Left hindlimb (tissue), 1 donor: ENCODE results near the gene BAZ1A.

ENCODE experiments used
- DNase-seq: peaks from one replicate; pipeline ENCODE4 v3.0.0-alpha.2; 2018

Gene BAZ1A, protein sequence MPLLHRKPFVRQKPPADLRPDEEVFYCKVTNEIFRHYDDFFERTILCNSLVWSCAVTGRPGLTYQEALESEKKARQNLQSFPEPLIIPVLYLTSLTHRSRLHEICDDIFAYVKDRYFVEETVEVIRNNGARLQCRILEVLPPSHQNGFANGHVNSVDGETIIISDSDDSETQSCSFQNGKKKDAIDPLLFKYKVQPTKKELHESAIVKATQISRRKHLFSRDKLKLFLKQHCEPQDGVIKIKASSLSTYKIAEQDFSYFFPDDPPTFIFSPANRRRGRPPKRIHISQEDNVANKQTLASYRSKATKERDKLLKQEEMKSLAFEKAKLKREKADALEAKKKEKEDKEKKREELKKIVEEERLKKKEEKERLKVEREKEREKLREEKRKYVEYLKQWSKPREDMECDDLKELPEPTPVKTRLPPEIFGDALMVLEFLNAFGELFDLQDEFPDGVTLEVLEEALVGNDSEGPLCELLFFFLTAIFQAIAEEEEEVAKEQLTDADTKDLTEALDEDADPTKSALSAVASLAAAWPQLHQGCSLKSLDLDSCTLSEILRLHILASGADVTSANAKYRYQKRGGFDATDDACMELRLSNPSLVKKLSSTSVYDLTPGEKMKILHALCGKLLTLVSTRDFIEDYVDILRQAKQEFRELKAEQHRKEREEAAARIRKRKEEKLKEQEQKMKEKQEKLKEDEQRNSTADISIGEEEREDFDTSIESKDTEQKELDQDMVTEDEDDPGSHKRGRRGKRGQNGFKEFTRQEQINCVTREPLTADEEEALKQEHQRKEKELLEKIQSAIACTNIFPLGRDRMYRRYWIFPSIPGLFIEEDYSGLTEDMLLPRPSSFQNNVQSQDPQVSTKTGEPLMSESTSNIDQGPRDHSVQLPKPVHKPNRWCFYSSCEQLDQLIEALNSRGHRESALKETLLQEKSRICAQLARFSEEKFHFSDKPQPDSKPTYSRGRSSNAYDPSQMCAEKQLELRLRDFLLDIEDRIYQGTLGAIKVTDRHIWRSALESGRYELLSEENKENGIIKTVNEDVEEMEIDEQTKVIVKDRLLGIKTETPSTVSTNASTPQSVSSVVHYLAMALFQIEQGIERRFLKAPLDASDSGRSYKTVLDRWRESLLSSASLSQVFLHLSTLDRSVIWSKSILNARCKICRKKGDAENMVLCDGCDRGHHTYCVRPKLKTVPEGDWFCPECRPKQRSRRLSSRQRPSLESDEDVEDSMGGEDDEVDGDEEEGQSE (N-terminal part only)

DNA sequence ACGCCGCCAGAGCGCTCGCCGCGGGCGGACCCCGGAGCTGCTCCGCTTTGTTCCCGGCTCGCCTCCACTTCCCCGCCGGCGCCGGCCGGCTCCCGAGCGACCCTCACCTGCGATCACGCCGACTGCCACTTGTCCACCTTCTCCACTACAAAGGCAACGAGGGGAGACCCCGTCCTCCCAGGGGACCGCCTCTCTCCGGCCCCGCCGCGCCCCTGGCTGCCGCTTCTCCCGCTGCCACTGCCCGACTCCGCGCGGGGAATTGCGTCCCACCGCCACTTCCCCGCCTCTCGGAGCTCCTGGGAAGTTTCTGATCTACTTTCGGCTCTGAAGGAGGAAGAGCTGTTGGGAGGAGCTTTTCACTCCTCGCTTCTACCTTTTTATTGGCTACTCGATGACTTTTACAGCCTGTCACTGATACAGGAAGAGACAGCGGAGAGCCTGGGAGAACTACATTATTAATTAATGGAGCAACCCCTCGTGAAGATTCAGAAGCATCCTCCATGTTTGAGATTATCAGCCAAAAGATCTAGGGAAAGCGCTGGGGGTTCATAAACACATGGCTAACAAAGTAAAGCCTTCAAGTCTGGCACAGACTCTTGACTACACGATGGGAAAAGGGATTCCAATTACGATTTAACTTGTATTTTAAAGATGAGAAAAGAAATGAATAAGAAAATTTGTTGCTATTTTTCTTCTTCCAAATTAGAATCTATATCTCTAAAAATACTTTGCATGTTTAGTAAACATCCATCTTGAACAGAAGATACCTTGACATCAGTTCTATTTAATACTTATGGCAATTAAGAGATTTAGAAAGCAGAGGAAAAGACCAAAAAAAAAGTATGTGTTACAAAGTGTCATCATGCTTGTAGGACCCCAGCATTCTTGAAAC lies at the start of gene BAZ1A:
TSS of gene BAZ1A (minus strand) at position 330 of the 892 bp plus-strand sequence. CDS start 756 bp downstream, outside the sequence.
- peak; percentile 75 for DNase-seq

DNA sequence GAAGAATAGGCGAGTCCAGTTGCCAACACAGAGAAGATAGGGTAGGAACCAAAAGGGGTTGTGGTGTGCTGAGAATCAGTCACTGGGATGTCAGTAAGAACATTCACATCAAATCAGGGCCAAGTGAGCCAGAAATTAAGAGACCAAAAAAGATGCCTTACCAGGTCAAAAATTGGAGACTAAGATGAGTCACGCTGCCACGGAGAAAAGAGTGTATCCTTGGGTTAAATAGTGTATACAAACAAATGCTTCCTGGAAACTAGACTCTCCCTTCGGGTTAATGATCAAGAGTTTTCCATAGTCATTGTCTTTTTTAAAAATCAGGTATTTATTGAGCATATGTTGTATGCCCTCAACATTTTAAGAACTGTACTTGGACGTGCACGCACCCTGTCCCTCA lies 45.2 kb upstream of the BAZ1A start:
- no peak for DNase-seq

DNA sequence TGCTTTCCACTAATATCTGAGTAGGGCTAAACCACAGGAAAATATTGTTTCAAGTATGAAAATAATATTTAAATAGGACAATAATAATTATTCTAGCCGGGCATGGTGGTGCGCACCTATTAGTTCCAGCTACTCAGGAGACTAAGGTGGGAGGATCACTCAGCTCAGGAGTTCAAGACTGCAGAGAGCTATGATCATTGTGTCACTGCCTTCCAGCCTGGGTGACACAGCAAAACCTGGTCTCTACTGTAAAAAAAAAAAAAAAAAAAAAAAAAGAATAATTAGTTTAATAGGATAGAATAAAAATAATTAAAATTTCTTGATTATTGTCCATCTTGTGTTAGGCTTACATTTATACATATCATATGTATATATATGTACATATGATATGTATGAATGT lies 38.5 kb upstream of the BAZ1A start:
- DNase-seq = no peak

DNA sequence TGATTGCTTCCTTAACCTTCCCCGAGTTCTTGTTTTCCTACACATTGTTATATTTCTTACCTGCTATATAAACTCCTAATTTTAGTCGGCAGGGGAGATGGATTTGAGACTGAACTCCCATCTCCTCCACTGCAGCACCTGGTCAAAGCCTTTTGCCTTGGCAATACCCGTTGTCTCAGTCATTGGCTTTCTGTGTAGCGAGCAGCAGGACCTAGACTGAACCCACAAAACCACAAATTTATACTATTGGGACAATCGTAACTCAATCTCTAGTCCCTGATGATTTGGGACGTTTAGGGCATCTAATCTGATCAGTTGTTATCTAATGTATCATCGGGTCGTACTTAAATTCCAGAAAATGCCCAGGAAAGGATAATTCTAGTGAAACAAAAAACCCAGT lies 37.8 kb upstream of the BAZ1A start:
- no peak for DNase-seq

DNA sequence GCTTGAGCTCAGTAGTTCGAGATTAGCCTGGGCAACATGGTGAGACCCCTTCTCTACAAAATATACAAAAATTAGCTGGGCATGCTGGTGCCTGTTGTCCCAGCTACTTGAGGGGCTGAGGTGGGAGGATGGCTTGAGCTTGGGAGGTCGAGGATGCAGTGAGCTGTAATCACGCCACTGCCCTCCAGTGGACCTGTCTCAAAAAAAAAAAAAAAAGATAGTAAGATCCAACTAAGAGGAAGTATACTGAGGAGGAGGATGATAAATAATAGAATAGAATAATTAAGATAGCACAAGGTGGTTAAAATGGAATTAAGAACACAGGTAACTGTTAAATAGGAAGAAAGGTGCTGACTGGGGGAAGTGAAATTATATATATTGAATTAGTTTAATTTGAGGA lies 37.0 kb upstream of the BAZ1A start:
- DNase-seq = no peak

DNA sequence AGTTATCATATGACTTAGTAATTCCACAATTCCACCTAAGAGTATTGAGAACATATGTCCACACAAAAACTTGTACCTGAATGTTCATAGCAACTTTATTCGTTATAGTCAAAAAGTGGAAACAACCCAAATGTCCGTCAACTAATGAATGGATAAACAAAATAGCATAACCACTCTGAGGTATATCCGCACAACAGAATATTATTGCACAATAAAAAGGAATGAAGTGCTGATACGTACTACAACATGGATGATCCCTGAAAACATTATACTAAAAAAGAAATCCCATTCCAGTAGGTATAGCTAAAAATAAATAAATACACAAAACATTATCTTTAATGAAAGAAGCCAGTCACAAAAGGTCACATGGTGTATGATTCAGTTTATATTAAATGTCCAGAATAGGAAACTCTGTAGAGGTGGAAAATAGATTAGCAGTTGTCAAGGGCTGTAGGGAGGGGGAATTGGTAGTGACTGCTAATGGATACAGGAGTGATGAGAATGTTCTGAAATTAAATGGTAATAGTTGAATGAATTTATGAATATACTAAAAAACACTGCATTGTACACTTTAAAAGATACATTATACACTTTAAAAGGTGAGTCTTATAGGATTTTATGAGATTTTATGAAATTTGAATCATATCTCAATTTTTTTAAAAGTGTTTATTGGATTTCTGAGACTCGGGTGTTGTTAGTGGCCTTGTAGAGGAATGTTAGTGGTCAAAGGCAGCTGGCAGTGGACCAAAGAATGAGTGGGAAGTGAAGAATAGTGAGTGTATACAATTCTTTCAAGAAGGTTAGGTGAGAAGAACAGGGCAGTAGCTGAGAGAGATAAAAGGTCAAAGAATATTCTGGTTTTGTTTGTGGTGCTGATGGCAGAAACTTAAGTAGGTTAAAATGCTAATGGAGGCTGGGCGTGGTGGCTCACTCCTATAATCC lies 36.3 kb upstream of the BAZ1A start:
- DNase-seq = no peak

DNA sequence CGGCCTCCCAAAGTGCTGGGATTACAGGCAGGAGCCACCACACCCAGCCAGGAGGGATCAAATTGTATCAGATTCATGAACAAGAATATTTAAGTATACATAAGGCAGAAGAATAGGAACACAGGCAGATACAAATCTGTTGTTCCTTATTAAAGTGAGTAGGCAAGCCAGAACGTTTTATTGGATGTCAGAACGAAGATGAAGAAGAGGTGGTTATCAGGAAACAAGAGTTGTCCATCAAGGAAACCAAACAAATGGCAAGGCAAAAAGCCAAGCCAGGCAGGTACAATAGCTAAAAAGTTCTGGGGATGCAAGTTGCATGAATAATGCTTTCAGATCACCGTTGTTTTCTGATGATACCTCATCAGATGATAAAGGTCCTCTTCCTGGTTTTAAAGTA lies 31.1 kb upstream of the BAZ1A start:
- DNase-seq = no peak

DNA sequence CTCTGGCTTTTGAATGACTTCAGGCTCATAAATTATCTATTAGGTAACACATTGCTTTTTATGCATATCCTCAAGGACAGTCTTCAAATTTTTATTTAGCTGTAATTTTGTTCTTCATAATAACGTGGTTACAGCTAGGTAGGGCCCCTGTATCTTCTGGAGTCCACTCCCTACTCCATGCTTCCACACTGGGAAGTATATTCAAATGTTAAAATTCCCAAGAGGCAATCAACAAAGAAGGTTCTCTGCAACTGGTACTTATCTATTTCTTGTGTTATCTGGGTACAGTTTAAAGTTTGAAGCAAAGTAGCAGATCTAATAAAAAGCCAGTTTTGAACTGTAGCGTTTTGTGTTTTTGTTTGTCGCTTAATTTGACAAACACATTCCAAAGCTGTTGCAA lies 20.1 kb upstream of the BAZ1A start:
- DNase-seq = no peak

DNA sequence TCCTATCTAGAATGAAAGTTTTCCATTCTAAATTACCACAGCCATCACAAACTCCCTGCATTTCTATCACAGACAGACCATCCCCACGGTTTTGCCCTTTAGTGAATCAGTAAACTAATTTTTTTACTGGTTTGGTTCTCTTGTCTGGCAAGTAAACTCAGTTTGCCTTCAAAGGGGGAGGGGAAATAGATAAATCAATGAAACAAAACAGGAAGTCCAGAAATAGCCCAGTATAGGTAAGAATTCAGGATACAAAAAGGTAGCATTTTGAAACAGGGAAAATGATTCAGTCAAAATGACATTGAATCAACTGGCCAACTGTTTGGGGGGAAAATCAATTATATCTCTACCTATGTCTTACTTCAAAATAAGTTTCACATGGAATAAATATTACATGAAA lies 15.8 kb upstream of the BAZ1A start:
- no peak for DNase-seq

DNA sequence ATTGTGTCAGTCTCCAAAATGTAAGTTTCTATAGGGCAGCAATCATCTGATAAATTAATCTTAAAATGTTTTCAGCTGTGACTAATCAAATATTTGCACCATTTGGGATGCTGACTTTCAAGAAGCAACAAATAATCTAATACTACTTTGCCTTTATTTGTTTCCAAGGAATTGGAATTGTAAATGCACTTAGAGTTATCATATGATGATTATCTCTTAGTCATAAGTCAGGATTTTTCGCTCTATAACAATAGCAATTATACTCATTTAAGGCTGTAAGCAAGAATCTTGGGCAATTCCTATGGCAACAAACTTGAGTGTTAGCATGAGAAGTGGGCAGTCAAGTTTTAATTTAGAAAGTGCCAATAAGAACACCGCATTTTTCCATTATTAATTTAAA lies 13.0 kb upstream of the BAZ1A start:
- no peak for DNase-seq

DNA sequence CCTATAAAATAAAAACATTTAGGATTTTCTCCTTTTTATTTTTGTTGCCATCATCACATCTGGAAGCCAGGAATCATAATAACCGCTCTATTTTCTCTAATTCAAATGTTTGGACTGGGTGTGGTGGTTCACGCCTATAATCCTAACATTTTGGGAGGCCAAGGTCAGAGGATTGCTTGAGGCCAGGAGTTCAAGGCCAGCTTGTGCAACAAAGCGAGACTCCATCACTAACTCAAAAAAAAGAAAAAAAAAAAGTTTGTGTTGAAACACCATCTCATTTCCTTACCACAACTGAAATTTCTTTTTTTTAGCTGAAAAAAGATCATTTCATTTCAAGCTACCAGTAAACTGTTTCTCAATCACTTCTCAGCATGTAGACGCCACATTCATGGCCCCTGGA lies 8.8 kb upstream of the BAZ1A start:
- no peak for DNase-seq

DNA sequence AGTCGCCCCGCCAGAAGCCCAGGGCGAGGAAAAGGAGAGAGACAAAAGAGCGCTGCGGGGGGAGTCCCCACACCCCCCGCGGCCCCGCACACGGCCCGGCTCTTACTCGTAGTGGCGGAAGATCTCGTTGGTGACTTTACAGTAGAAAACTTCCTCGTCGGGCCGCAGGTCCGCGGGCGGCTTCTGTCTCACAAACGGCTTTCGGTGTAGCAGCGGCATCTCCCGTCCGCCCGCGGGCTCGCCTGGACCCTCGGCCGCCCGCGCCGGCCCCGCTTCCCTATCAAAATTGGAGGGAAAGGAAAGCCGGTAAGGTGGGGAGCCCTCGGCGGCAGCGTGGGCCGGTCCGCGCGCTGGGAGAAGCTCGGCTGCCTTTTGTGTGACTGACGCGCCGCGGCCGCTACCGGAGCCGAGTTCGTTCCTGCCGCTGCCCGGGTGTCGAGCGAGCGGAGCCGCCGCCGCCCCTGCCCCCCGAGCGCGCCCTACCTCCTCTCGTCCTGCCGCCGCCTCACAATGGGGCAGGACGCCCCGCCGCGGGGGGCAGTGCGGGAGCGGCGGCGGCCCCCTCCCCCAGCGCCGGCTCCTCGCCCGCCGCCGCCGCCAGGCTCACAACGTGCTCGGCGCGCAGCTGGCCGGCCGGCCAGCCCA lies 652 bp downstream of the BAZ1A start:
- peak; percentile 66 for DNase-seq

DNA sequence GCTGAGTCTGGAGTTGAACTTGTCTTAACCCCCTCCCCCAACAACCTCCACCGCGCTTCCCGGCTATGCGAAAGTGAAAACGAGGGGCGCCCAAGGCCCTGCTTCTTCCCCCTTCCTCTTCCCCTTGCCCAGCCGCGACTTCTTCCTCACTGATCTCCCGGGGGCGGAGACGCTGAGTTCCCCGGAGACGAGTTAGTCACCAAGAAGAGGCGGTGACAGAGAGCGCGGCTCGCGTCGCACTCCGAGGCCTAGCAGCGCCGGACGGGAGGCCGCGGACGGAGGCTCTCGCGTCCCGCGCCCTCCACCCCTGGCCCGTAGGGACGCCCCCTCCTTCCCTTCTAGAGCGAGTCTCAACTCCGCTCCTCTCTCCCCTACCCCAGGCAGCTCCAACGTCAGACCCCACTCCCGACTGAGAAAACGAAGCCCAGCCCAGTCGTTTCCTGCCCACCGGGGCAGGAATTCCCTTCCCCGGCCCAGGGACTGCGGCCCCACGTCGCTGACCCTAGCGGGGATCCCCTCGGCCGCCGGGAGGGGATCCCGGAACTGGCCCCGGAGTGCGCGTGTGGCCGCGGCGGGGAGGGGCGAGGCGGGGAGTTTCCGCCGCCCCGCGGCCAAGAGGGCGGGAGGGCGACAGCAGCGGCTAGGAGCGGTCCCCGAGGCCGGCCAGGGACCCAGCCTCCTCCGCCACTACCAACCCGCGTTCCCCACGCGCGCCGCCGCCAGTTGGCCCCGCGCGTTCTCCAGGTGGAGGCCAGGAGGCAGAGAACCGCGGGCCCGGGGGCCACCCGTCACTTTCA lies 1.4 kb downstream of the BAZ1A start:
- DNase-seq = peak; percentile 84

DNA sequence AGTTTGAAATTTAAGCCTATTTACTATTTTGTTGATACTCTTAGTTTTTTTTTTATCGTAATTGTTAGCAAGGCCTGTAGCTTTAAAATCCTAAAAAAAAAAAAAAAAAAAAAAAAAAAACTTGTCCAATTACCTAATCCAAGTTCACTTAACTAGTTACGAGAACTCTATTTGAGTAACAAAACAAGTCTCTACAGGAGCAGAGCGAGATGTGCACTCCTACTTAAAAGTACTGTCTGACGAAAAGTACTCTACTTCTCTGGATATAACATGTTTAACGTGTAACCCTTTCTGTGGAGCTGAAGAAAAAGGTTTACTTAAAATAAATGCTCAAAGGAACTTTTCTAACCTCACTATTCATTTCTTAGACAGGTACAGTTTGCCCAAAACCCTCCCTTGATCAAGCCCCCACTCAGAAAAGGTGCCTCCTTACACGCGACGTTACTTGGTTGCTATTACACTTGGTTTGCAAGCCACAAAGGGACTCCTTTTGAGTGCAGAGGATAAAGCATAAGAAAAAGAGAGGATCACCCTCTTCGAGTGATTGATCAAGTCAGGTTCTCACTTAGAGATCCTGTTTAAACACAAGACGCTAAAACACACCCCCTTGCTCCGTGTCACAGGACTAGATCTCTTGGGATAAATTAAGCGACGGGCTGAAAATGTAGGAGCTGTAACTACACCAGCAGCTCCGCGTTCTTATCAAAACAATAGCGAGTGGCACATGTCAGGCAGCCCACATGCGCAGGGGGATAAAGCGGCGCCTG lies 2.2 kb downstream of the BAZ1A start:
- DNase-seq = no peak

DNA sequence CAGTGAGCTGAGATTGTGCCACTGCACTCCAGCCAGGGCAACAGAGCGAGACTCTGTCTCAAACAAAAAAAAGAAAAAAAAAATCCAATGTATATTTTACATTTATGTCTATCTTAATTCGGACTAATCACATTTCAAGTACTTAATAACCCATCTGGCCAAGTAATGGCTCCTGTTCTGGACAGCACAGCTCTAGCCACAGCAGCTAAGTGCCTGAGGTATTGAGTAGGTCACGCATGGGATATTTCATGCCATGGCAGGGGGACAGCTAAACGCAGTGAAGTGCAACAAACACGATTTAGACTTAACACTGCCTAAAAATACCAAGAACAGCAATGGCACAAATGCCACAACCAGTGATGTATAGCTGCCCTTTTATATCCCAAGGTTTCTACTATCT lies 8.0 kb downstream of the BAZ1A start:
- DNase-seq = no peak

DNA sequence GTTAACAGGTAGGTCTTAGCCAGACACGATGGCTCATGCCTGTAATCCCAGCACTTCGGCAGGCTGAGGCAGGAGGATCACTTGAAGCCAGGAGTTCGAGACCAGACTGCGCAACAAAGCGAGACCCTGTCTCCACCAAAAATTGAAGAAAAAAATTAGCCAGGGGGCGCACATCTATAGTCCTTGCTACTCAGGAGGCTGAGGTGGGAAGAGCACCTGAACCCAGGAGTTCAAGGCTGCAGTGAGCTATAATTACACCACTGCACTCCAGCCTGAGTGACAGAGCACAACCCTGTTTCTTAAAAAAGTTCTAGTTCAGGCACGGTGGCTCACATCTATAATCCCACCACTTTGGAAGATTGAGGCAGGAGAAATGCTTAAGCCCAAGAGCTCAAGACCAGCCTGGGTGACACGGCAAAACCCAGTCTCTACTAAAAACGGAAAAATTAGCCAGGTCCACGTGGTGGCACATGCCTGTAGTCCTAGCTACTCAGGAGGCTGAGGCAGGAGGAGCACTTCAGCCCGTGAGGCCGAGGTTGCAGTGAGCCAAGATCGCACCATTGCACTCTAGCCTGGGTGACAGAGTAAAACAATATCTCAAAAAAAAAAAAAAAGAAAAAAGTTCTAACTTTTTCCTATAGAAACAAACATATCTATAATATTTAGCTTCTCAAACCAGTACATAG lies 9.1 kb downstream of the BAZ1A start:
- no peak for DNase-seq

DNA sequence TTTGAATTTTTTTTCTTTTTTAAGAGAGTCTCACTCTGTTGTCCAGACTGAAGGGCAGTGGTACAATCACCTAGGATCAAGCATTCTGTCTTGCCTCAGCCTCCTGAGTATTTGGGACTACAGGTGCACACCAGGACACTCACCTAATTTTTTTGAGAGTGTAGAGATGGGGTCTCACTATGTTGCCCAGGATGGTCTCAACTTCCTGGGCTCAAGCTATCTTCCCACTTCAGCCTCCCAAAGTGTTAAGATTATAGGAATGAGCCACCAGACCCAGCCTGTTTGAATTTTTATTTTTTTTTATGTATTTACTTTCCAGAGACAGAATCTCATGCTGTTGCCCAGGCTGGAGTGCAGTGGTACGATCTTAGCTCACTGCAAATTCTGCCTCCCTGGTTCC lies 11.3 kb downstream of the BAZ1A start:
- DNase-seq = no peak

DNA sequence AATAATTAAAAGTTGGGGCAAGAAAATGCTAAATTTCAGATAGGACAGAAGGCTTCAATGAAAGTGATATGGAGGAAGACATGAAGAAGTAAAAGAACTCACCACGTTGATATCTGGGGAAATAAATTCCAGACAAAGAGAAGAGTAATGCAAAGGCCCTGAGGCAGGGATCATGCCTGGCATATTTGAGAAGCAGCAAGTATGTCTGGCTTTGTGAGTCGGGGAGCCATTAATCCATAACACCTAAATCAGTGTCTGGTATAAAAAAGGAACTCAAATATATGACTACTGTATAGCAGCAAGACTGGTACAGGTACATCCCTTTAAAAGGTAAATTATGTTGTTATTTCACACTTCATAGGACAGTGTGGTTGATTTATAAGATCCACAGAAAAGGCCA lies 16.4 kb downstream of the BAZ1A start:
- DNase-seq = no peak
